HepG2 (cell line): ENCODE data around the gene WHAMM. TPM values are rescaled to one million over a fixed set of nuclear protein-coding genes. Genes with fewer than 3 reads are reported as not detected.

ENCODE experiments used
- BCL3 ChIP-seq: sonication (generic); formaldehyde crosslinking; IDR thresholded peaks from 2 replicates; pipeline ENCODE4 v1.5.1; 2020; ENCODE audit warnings: mild to moderate bottlenecking, missing genetic modification reagents, moderate library complexity
- polyA plus RNA-seq, 8 experiments: library from polyadenylated mRNA; depleted of rRNA in 3 of 8; stranded (reverse) in 7 of 8; unstranded in 1 of 8; fragments of >200 nt; fragmentation: Illumina TruSeq in 4 of 8; extraction: Trizol in 4 of 8; gene quantifications; 2 replicates each; pipeline versions ENCODE4 v1.2.1 to v1.2.3, GENCODE V29; 2011 to 2016; ENCODE audit warnings: low read depth in 4 of 8, missing spikeins in 1 of 8, mixed read lengths in 1 of 8; ENCODE audit not compliant: insufficient read depth in 1 of 8
- total RNA-seq, 5 experiments: library from RNA; depleted of rRNA; stranded (reverse); fragments of >200 nt; fragmentation: Illumina TruSeq; extraction: Trizol; gene quantifications; 2 replicates each; pipeline ENCODE4 v1.2.3, GENCODE V29; 2016; ENCODE audit warnings: low read depth in 1 of 5

WHAMM gene
- total and polyA plus RNA-seq, 2 of the 13 experiments (the other 11 are each of a cell fraction or from before 2014, with no cell fraction given): 2.9 to 3.0 TPM

GRCh38 chr15:82882273-82882928 is 73.0 kb downstream of the WHAMM start (continued):
- no peak for TF ChIP-seq BCL3 (CRISPR knock-in tag)

Other genes starting within 250 kb of the WHAMM start
- gene CPEB1, start 162.3 kb upstream of the WHAMM start, total RNA-seq (2016; rRNA removed; fragmentation: Illumina TruSeq; extraction: Trizol): 0.07 TPM in 1 of 2 replicates, not detected in the other
- 0.03 and 0.04 TPM in 2 replicates for gene CPEB1, start 162.3 kb upstream of the WHAMM start, polyA plus RNA-seq (2011; rRNA removed)
- not detected in 2 replicates for gene AP3B2, start 99.8 kb upstream of the WHAMM start, total RNA-seq (2016; rRNA removed; fragmentation: Illumina TruSeq; extraction: Trizol)
- gene AP3B2, start 99.8 kb upstream of the WHAMM start, polyA plus RNA-seq (2011; rRNA removed): not detected in 2 replicates
- gene FSD2, start 3.6 kb upstream of the WHAMM start, total RNA-seq (2016; rRNA removed; fragmentation: Illumina TruSeq; extraction: Trizol): not detected in 2 replicates
- gene FSD2, start 3.6 kb upstream of the WHAMM start, polyA plus RNA-seq (2011; rRNA removed): not detected in 2 replicates
- gene HOMER2, start 143.1 kb downstream of the WHAMM start, total RNA-seq (2016; rRNA removed; fragmentation: Illumina TruSeq; extraction: Trizol): 13.3 and 14.1 TPM in 2 replicates
- gene HOMER2, start 143.1 kb downstream of the WHAMM start, polyA plus RNA-seq (2011; rRNA removed): 12.9 and 15.7 TPM in 2 replicates
- 45.9 and 71.7 TPM in 2 replicates for gene RAMAC, start 176.6 kb downstream of the WHAMM start, total RNA-seq (2016; rRNA removed; fragmentation: Illumina TruSeq; extraction: Trizol)
- 20.3 and 22.2 TPM in 2 replicates for gene RAMAC, start 176.6 kb downstream of the WHAMM start, polyA plus RNA-seq (2011; rRNA removed)
- gene C15orf40, start 202.0 kb downstream of the WHAMM start, total RNA-seq (2016; rRNA removed; fragmentation: Illumina TruSeq; extraction: Trizol): 24.0 and 25.5 TPM in 2 replicates
- 26.3 and 31.7 TPM in 2 replicates for gene C15orf40, start 202.0 kb downstream of the WHAMM start, polyA plus RNA-seq (2011; rRNA removed)